Stimulated activated CD4-positive, alpha-beta T cell treated with anti-CD3 and anti-CD28 coated beads, Interleukin-1b, Interleukin-23, amount 100 ng/mL, for 1 hour (primary cell): ENCODE measurements around the gene ITGAD.

Experiments
- DNase-seq, 2 donors: peaks; one replicate each; pipeline ENCODE4 v3.0.0-alpha.2; 2020; ENCODE audit warnings: low read depth in 2 of 2

The ITGAD gene

DNA sequence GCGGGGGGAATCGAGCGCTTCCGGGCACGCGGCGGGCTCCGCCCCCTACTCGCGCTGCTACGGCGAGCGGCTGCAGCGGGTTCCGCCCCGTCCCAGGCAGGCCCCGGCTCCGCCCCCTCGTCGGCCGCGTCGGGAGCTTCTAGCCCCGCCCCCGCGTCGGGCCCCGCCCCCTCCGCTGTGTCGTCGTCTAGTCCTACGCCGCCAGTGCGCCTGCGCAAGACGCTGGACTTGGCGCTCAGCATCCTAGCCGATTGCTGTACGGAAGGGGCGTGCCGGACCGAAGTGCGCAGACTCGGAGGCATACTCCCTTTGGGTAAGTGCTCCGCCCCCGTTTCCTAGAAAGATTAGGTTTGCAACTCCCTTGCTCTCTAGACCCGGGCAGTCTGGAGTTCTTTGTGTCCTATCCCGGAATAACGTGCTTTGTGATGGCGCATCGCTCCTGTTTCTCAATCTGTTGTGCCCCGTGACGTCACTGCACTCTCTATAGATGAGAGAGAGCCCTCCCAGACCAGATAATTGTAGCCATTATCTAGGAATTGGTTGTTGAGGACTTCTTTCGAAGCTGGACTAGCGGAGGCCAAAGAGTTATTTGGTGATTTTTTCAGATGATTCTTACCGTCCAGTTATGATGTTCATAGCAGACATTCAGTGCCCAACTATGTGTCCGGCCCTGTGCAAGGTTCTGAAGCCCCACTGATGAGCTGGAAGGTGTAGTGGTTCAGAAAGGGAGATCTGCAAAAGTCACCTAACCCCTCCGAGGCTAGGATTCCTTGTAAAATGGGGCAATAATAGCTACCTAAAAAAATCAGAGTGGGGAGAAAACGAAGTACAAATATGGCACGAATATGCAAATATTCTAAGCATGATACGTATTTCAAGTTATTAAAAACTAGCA lies 66.8 kb downstream of the ITGAD start:
- peak; percentile 100 for DNase-seq

DNA sequence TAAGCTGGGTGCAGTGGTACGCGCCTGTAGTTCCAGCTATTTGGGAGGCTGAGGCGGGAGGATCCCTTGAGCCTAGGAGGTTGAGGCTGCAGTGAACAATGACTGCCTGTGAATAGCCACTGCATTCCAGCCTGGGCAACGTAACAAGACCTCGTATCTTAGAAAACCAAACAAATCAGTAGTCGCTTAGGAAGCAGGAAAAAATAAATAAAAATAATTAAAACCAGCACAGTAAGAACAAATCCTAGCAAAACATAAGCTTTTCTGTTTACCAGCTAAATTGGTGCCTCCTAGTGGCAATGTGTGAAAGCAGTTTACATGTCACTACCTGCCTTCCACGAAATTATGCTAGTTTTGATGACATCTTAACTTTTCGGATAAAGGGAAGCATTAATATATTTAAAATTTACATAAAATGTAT lies 67.5 kb downstream of the ITGAD start:
- DNase-seq: no peak

DNA sequence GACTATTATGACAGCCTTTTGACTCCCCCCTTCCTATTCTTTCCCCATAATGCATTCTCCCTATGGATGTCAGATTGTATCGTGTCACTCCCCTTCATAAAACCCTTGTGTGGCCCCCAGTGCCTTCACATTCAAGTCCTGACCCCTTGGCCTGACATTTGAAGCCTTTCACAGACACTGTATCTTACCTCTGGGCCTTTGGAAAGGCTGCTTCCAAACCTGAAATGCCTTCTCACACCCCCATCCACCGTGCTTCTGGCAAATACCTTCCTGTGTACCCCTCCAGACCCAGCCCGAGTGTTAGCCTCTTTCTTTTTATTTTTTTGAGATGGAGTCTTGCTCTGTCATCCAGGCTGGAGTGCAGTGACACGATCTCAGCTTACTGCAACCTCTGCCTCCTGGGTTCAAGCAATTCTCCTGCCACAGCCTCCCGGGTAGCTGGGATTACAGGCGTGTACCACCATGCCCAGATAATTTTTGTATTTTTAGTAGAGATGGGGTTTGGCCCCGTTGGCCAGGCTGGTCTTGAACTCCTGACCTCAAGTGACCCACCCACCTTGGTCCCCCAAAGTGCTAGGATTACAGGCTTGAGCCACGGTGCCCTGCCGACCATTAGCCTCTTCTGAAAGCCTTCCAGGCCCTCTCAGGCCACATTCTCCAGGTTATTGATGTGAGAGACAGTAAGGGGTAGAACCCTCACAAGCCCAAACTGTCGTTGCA lies 68.2 kb downstream of the ITGAD start:
- DNase-seq: no peak

DNA sequence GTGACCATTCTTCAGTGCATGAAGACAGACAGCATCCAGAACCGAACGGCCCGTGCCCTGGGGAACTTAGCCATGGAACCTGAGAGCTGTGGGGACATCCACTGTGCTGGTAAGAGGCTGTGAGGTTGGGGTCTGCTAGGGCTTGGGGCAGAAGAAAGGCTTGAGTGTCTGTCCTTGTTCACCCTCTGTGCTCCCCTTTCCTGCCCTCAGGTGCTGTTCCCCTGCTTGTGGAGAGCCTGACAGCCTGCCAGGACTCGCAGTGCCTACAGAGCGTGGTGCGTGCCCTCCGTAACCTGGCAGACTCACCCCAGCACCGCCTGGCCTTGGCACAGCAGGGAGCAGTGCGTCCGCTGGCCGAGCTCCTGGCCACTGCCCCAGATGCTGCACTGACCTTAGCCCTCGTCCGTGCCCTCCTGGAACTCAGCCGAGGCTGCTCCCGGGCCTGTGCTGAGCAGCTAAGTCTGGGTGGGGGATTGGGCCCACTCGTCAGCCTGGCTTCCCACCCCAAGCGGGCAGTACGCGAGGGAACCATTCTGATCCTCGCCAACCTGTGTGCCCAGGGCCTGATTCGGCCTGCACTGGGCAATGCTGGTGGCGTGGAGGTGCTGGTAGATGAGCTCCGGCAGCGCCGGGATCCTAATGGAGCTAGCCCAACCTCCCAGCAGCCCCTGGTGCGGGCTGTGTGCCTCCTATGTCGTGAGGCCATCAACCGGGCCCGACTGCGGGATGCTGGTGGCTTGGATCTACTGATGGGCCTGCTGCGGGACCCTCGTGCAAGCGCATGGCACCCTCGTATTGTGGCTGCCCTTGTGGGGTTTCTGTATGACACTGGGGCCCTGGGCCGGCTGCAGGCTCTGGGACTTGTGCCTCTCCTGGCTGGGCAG lies 69.0 kb downstream of the ITGAD start:
- DNase-seq: no peak

DNA sequence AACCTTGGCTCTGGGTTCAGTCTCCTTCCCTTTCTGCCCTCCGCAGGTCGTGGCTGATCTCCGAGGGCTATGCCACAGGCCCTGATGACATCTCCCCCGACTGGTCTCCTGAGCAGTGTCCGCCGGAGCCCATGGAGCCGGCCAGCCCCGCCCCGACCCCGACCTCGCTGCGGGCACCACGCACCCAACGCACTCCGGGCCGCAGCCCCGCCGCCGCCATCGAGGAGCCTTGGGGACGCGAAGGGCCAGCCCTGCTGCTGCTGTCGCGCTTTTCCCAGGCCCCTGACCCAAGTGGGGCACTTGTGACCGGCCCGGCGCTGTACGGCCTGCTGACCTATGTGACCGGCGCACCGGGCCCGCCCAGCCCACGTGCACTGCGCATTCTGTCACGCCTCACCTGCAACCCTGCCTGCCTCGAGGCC lies 71.2 kb downstream of the ITGAD start:
- no peak for DNase-seq

DNA sequence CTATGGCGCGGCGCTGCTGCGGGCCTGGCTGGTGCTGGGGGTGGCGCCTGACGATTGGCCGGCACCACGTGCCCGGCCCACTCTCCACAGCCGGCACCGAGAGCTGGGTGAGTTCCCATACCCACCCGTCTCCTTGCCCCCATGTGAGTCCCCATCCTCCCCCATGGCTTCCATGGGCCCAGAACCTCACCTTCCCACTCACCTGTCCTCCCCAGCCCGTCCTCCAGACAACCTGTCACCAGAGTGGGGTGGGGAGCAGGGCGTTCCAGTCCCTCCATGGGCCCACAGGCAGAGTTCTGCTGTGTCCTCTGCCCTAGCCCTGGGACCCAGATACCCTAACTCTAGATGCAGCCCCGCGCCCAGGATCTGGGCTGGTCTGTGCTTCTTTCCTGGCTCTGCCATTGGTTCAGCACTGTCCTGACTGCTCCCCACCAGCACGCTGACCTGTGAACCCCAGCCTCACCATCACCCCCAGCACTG lies 71.7 kb downstream of the ITGAD start:
- DNase-seq: no peak

DNA sequence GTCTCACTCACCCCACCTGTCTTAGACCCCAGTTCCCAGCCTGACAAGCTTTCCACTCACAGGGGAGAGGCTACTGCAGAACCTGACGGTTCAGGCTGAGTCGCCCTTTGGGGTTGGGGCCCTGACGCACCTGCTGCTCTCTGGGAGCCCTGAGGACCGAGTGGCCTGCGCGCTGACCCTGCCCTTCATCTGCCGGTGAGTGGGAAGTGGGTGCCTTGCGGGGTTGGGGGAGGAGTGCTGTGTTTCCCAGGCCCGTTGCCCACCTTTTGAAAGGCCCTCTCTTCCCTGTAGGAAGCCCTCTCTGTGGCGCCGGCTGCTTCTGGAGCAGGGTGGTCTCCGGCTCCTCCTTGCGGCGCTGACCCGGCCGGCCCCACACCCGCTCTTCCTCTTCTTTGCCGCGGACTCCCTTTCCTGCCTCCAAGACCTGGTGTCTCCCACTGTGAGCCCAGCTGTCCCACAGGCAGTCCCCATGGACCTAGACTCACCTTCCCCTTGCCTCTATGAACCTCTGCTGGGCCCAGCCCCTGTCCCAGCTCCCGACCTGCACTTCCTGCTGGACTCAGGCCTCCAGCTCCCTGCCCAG lies 72.7 kb downstream of the ITGAD start:
- no peak for DNase-seq

DNA sequence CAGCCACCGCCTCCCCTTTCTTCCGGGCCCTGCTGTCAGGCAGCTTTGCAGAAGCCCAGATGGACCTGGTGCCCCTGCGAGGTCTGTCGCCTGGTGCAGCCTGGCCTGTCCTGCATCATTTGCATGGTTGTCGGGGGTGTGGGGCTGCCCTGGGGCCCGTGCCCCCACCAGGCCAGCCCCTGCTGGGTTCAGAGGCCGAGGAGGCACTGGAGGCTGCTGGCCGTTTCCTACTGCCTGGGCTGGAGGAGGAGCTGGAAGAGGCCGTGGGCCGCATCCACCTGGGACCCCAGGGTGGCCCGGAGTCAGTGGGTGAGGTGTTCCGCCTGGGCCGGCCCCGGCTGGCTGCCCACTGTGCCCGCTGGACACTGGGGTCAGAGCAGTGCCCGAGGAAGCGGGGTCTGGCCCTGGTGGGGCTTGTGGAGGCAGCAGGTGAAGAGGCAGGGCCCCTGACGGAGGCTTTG lies 73.3 kb downstream of the ITGAD start:
- no peak for DNase-seq

DNA sequence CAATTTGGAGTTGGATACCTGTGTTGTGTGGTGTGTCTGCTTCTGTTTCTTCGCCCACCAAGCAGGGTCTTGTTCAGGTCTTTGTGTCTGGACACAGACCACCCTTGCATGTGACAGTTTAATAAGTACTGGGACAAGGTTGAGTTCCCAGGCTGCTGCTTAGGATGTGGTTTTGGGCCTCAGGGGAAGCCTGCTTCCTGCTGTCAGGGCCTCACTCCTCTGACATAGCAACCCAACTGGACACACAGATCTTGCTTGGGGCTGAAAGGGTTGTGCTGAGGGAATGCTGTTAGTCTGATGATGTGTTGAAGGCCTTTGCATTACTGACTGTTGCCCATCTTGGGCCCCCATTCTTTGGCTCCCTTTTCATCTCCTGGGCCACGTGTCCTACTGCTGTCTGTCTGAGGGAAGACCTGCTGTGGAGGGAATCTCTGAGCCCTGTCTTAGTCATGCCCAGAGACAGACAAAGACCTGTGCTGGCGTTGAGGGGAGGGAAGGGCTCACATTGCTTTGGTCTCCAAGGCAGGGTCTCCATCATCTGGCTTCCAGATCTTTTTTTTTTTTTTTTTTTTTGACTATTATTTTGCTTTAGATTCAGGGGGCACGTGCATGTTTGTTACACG lies 74.1 kb downstream of the ITGAD start:
- no peak for DNase-seq

DNA sequence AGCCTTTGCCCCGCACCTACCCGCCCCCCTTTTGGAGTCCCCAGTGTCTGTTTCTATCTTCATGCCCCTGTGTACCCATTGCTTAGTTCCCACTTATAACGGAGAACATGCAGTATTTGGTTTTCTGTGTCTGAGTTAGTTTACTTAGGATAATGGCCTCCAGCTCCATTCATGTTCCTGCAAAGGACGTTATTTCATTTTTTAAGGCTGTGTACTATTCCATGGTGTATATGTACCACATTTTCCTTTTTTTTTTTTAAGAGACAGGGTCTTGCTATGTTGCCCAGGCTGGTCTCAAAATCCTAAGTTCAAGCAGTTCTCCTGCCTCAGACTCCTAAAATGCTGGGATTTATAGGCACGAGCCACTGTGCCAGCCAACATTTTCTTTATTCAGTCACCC lies 74.7 kb downstream of the ITGAD start:
- DNase-seq: no peak

DNA sequence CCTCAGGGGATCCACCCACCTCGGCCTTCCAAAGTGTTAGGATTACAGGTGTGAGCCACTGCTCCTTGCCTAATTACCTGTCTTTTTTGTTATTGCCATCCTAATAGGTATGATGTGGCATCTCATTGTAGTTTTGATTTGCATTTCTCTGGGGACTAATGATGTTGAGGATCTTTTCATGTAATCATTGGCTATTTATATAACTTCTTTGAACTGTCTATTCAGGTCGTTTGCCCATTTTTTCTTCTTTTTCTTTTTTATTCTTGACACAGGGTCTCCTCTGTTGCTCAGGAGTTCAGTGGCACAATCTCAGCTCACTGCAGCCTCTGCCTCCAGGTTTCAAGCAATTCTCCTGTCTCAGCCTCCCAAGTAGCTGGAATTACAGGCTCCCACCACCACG lies 77.5 kb downstream of the ITGAD start:
- DNase-seq: no peak

DNA sequence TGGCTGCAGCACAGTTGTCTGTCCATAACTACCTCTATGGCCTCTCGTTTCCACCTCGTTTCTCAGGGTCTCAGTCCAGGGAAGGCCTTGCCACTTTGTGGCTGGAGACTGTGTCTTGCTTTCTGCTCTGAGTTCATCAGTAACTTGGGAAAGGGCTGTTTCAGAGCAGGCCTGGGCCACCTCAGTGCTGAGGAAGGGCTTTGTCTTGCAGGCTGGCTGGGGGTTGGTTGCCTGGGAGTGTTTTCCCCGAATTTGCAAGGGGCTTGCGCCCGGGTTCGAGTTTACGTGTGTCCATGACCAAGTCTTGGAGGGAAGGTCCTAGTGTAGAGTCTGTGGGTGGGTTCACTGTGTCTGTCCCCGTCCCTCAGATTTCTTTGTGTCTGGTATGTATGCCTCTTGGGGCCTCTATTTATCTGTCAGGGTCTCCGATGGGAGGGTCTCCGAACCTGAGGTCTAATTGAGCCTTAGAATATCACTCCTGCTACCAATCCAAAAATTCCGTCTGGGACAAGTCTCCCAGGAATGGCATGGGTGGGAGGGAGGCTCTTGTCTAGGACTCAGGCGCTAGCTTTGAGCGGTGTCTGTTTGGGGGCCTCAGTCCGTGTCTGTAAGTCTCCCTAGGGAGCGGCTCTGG lies 78.2 kb downstream of the ITGAD start:
- no peak for DNase-seq

DNA sequence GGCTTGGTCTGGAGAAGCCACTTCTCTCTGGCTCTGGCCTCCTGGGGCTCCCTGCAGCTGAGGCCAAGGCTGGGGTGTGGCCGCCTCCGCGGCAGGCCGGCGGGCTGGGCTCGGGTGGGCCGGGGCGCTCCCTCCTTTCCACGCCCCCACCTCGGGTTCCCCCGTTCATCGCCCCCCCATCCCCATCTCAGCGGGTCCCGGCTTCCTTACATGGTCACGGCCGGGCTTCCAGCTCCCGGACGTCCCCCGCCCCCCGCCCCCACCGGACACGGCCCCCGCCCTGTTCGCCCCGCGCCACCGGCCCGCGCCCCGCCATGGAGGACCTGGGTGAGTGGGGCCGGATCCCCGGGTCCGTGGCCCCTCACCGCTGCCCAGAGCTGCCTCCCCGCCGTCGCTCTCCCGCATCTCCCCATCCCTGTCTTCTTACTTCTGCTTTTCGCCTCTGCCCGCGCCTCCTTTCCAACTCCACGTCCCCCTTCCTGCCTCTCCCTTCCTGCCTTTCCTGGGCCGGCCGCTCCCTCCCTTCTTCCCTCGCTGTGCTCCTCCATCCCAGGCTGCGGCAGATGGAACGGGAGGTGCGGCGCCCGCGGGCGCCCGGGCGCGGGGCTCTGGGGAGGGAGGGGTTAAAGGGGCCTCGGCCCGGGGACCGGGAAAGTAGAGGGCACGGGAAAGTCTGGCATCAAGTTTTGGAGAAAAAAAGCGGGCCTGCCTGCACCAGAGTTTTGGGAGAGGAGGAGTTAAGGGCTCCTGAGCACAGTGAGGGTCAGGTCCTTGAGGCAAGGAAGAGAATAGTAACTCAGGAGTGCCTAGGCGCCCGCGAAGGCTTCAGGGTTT lies 79.0 kb downstream of the ITGAD start, which contains the start of gene TGFB1I1:
TSS of gene TGFB1I1 (plus strand) at position 278 of the 834 bp plus-strand sequence. CDS start at position 315, 37 bp downstream.
- DNase-seq: no peak

DNA sequence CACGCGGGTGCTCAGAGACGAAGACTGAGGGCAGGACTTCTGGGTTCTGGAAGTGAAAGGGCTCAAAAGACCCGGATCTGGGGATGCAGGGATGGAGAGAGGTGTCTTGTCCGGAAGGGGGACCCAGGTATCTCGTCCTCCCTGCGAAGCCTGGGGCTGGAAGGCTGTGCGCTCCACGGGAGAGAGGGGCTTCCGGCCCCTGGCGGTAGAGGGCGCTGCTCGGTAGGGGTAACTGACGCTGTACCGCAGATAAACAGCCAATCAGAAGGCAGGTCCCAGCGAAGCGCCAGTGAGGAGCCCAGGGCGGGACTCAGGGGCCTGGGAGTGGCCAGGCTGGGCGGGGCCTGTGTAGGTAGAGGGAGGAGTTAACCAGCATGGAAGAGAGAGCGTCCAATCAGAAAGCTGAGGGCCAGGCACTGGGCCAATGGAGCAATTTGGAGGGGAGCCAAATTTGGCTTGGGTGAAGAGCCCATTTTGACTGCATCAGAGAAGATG lies 79.6 kb downstream of the ITGAD start:
- no peak for DNase-seq

DNA sequence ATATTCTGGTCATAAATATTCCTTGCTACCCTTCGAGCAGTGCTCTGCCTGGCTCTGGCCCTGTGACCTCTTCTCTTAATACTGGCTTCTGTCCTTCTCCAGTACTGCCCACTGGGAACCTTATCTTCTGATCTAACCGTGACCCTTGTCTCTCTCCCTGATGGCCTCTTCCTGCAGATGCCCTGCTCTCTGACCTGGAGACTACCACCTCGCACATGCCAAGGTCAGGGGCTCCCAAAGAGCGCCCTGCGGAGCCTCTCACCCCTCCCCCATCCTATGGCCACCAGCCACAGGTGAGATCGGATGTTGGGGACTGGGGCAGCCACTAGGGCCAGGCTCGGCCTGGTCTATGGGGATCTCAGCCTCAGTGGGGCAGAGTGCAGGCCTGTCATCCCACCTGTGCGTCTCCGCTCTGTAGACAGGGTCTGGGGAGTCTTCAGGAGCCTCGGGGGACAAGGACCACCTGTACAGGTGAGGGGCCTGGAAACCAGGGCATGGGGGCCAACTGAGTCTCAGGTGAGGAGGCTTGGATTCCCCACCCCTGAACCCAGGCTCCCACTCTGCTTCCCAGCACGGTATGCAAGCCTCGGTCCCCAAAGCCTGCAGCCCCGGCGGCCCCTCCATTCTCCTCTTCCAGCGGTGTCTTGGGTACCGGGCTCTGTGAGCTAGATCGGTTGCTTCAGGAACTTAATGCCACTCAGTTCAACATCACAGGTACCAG lies 80.3 kb downstream of the ITGAD start:
- DNase-seq: no peak

DNA sequence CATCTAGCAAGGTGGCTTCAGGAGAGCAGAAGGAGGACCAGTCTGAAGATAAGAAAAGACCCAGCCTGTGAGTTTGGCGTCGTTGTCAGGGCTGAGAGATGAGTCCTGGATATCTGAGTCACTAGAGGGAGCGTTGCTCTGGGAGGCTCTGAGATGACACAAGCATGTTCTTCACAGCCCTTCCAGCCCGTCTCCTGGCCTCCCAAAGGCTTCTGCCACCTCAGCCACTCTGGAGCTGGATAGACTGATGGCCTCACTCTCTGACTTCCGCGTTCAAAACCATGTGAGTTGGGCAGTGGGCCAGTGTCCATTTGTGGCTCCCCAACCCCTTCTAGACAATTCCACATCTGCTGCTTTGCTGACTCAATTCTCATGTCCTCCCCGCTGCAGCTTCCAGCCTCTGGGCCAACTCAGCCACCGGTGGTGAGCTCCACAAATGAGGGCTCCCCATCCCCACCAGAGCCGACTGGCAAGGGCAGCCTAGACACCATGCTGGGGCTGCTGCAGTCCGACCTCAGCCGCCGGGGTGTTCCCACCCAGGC lies 81.1 kb downstream of the ITGAD start:
- DNase-seq: no peak

DNA sequence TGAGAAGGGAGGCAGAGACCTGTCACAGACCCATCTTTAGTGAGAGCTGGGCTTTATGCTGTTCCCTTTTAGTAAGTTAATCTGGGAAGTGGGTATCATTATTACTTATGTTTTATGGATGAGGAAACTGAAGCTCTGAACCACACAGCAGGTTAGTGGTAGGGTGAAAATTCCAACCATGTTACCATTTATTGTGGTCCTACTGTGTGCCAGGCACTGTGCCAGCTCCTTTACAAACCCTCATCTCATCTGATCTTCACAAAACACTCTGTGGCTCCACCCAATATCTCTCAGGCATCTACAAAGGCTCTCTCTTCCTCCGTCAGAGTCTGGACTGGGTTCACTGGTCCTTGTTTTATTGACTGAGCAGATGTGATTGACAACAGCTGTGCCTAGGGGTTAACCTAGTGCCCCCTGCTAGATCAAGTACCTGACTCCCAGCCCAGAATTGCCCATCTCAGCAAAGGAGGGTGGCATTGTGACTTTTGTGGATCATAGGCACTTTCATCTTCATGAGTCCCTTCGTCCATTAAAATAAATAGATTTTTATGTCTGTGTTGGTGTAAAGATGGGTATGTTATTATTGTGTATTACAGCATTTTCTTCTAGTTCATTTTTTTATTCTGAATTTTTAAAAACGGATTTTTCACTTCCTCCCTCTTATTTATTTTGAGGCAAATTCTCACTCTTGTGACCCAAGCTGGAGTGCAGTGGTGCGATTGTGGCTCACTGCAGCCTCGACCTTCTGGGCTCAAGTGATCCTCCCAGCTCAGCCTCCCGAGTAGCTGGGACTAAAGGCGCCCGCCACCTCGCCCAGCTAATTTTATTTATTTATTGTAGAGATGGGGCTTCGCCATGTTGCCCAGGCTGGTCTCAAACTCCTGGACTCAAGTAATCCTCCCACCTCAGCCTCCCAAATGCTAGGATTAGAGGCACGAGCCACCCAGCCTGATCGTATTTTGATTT lies 81.9 kb downstream of the ITGAD start:
- DNase-seq: no peak
